Measurements from ENCODE around the gene TMEM119.

DNA sequence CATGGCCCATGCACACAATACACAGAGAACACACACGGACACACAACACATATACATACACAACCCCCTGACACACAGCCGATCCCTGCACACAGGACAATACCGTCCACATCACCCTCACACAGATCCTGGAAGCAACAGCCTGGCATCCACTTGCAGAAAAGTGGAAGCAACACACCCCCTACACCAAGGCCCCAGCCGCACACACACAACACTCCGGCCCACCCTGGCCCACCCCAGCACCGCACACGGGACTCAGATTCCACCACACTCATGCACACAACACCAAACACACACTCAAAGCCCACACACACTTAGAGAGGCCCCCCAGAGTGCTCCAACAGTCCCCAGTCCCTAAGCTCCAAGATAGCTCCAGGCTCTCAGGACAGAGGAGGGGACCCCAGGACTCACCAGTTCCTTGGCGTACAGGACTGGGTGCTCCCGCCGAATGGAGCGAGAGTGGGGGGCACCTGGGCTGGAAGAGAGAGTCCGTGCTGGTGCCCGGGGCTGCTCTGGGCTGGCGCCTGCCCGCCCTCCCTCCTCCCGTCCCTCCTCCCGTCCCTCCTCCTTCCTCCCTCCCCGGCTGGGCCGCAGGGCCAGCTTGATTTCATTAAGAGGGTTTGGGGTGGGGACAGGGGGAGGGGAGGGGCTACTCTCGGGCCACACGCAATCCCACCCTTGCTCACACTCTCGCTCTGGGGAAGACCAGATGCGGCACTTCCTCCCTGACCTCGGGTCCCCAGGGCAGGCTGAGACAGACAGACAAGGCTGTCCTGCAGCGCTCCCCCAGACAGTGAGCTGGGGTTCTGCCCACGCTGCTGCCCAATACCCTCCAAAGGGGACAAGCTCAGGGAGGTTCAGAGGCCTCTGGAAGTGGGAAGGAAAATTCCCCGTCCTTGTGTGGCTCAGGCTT lies at the start of gene TMEM119:
- TF ChIP-seq, protein P1, sequence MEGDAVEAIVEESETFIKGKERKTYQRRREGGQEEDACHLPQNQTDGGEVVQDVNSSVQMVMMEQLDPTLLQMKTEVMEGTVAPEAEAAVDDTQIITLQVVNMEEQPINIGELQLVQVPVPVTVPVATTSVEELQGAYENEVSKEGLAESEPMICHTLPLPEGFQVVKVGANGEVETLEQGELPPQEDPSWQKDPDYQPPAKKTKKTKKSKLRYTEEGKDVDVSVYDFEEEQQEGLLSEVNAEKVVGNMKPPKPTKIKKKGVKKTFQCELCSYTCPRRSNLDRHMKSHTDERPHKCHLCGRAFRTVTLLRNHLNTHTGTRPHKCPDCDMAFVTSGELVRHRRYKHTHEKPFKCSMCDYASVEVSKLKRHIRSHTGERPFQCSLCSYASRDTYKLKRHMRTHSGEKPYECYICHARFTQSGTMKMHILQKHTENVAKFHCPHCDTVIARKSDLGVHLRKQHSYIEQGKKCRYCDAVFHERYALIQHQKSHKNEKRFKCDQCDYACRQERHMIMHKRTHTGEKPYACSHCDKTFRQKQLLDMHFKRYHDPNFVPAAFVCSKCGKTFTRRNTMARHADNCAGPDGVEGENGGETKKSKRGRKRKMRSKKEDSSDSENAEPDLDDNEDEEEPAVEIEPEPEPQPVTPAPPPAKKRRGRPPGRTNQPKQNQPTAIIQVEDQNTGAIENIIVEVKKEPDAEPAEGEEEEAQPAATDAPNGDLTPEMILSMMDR (IDR thresholded peaks at IDR 0.05) = no peak
- no peak for TF ChIP-seq ZFX (IDR thresholded peaks at IDR 0.05; ENCODE audit: borderline replicate concordance)
